SK-N-SH (cell line): ENCODE results near the gene MALAT1. TPM values are rescaled to one million over a fixed set of nuclear protein-coding genes. Genes with fewer than 3 reads are reported as not detected.
A peak's percentile ranks its signal among the peaks of the same experiment; 100 is the strongest.

Experiments used
- CTCF ChIA-PET: fragments of 300-600, 350-600 bp; formaldehyde crosslinking; extraction: SDS; loops from one replicate; lab custom pipeline; 2021; lab: Yijun Ruan, JAX
- POLR2A ChIA-PET: fragments of 350-600 bp; sonication (Branson Sonifier 250); formaldehyde crosslinking; extraction: SDS; loops from one replicate; lab custom pipeline; 2020; ENCODE audit warnings: antibody characterized with exemption, inconsistent platforms; lab: Yijun Ruan, JAX
- DNase-seq: peaks from one replicate; pipeline ENCODE4 v3.0.0; 2012
- H2AFZ ChIP-seq: fragments of 200-600 bp; sonication (generic); 2 replicates; pipeline ENCODE4 v1.8.1; 2016; ENCODE audit warnings: antibody characterized with exemption, mild to moderate bottlenecking, low read depth
- H3F3A ChIP-seq: fragments of 200-600 bp; sonication (generic); replicated peaks from 2 replicates; pipeline ENCODE3; 2016; ENCODE audit warnings: antibody characterized with exemption, mild to moderate bottlenecking; ENCODE audit not compliant: insufficient read depth
- H3K27ac ChIP-seq, 2 experiments: fragments of 200-500 bp in 1 of 2; fragments of 200-600 bp in 1 of 2; sonication (Bioruptor generic) in 1 of 2; sonication (generic), shearing (Covaris generic) in 1 of 2; 2 replicates each; pipeline versions ENCODE4 v1.5.1 to v1.6.1; 2014 to 2016; ENCODE audit warnings: low read depth in 2 of 2, inconsistent platforms in 1 of 2, low read length in 1 of 2, mild to moderate bottlenecking in 1 of 2, mixed read lengths in 1 of 2
- H3K27me3 ChIP-seq: fragments of 200-600 bp; sonication (generic), shearing (Covaris generic); 2 replicates; pipeline ENCODE4 v1.6.1; 2016; ENCODE audit warnings: mixed run types; ENCODE audit not compliant: insufficient read depth
- H3K36me3 ChIP-seq, 2 experiments: fragments of 200-500 bp in 1 of 2; fragments of 200-600 bp in 1 of 2; sonication (Bioruptor generic) in 1 of 2; sonication (generic) in 1 of 2; replicated peaks in 1 of 2; 2 replicates each; pipeline versions ENCODE3 to v1.5.1; 2014 to 2016; ENCODE audit warnings: low read length in 1 of 2, mild to moderate bottlenecking in 1 of 2; ENCODE audit not compliant: insufficient read depth in 2 of 2, control insufficient read depth in 1 of 2
- H3K4me1 ChIP-seq, 2 experiments: fragments of 200-500 bp in 1 of 2; fragments of 200-600 bp in 1 of 2; sonication (Bioruptor generic) in 1 of 2; sonication (generic), shearing (Covaris generic) in 1 of 2; 2 replicates each; pipeline versions ENCODE4 v1.5.1 to v1.6.1; 2014 to 2016; ENCODE audit warnings: low read depth in 1 of 2, low read length in 1 of 2, mixed run types in 1 of 2; ENCODE audit not compliant: insufficient read depth in 2 of 2, control insufficient read depth in 1 of 2
- H3K4me2 ChIP-seq: fragments of 200-600 bp; sonication (generic), shearing (Covaris generic); 2 replicates; pipeline ENCODE4 v1.6.1; 2017; ENCODE audit warnings: mixed run types
- H3K4me3 ChIP-seq, 2 experiments: fragments of 200-500 bp in 1 of 2; fragments of 200-600 bp in 1 of 2; sonication (Bioruptor generic) in 1 of 2; sonication (generic), shearing (Covaris generic) in 1 of 2; 2 replicates each; pipeline versions ENCODE4 v1.5.1 to v1.8.1; 2014 to 2016; ENCODE audit warnings: low read depth in 2 of 2, inconsistent platforms in 1 of 2, low read length in 1 of 2, mild to moderate bottlenecking in 1 of 2, mixed read lengths in 1 of 2, moderate library complexity in 1 of 2
- H3K79me2 ChIP-seq: fragments of 200-600 bp; sonication (generic); 2 replicates; pipeline ENCODE4 v1.8.1; 2017; ENCODE audit warnings: mild to moderate bottlenecking; ENCODE audit not compliant: insufficient read depth
- H3K9ac ChIP-seq: fragments of 200-600 bp; sonication (generic); 2 replicates; pipeline ENCODE4 v1.6.1; 2017; ENCODE audit warnings: mixed run types
- H3K9me2 ChIP-seq: fragments of 200-600 bp; sonication (generic); 2 replicates; pipeline ENCODE4 v1.6.1; 2017; ENCODE audit warnings: mixed run types
- H3K9me3 ChIP-seq: fragments of 200-600 bp; sonication (generic); 2 replicates; pipeline ENCODE4 v1.6.1; 2017; ENCODE audit warnings: mixed run types, mild to moderate bottlenecking, moderate library complexity
- H4K20me1 ChIP-seq: fragments of 200-600 bp; sonication (generic); 2 replicates; pipeline ENCODE4 v1.6.1; 2017; ENCODE audit warnings: mild to moderate bottlenecking, mixed run types; ENCODE audit not compliant: insufficient read depth
- CHD2 ChIP-seq: fragments of 150-350 bp; IDR thresholded peaks from 2 replicates; pipeline ENCODE4 v1.6.1; 2018; ENCODE audit warnings: low read length; ENCODE audit not compliant: partially characterized antibody
- ELF1 ChIP-seq: IDR thresholded peaks from 2 replicates; pipeline ENCODE4 v1.4.0; 2012
- FOSL2 ChIP-seq: IDR thresholded peaks from 2 replicates; pipeline ENCODE4 v1.4.0; 2012; ENCODE audit warnings: low read depth, mild to moderate bottlenecking, moderate library complexity, borderline replicate concordance
- FOXJ3 ChIP-seq: sonication (generic); formaldehyde crosslinking; IDR thresholded peaks from 2 replicates; pipeline ENCODE4 v1.5.1; 2020; ENCODE audit warnings: mild to moderate bottlenecking, missing genetic modification reagents
- GATA2 ChIP-seq: sonication (generic); formaldehyde crosslinking; IDR thresholded peaks from 2 replicates; pipeline ENCODE4 v1.5.0; 2020; ENCODE audit warnings: mild to moderate bottlenecking, missing genetic modification reagents
- MXI1 ChIP-seq: IDR thresholded peaks from 2 replicates; pipeline ENCODE4 v1.6.1; 2012; ENCODE audit warnings: mild to moderate bottlenecking, low read depth, low read length, improper control_type of control experiment
- NFIC ChIP-seq: IDR thresholded peaks from 2 replicates; pipeline ENCODE4 v1.4.0; 2012; ENCODE audit warnings: borderline replicate concordance
- NRF1 ChIP-seq: IDR thresholded peaks from 2 replicates; pipeline ENCODE4 v1.6.1; 2012; ENCODE audit warnings: low read depth, mild to moderate bottlenecking, low read length
- PBX3 ChIP-seq: IDR thresholded peaks from 2 replicates; pipeline ENCODE4; 2012
- POLR2AphosphoS5 ChIP-seq: IDR thresholded peaks from 2 replicates; pipeline ENCODE4 v1.6.1; 2012; ENCODE audit warnings: low read depth, low read length
- RAD21 ChIP-seq: IDR thresholded peaks from 2 replicates; pipeline ENCODE4 v1.6.1; 2012; ENCODE audit warnings: mild to moderate bottlenecking, low read length
- RCOR1 ChIP-seq: fragments of 150-350 bp; IDR thresholded peaks from 2 replicates; pipeline ENCODE4 v1.6.1; 2017; ENCODE audit warnings: antibody characterized with exemption, low read length
- RFX5 ChIP-seq: IDR thresholded peaks from 2 replicates; pipeline ENCODE4 v1.6.1; 2012; ENCODE audit warnings: mild to moderate bottlenecking, improper control_type of control experiment, low read length
- TAF1 ChIP-seq: IDR thresholded peaks from 2 replicates; pipeline ENCODE4 v1.6.1; 2012; ENCODE audit warnings: low read depth, mild to moderate bottlenecking, low read length, moderate library complexity, borderline replicate concordance
- TCF12 ChIP-seq: IDR thresholded peaks from 2 replicates; pipeline ENCODE4 v1.4.0; 2012
- YY1 ChIP-seq: IDR thresholded peaks from 2 replicates; pipeline ENCODE4 v1.4.0; 2012; ENCODE audit warnings: low read depth, mild to moderate bottlenecking
- whole genome bisulfite sequencing: methylation state at CpG from one replicate; pipeline ENCODE4 v1.1.6; 2017; ENCODE audit warnings: low lambda C conversion rate; 5-methylcytosine and 5-hydroxymethylcytosine counted together
- polyA plus RNA-seq, 3 experiments: library from polyadenylated mRNA; depleted of rRNA; stranded (reverse); fragments of >200 nt; gene quantifications; 2 replicates each; pipeline ENCODE4 v1.2.3, GENCODE V29; 2012
- TF ChIP-seq, protein P1 (sequence below): IDR thresholded peaks from 2 replicates; pipeline ENCODE4 v1.6.1; 2012; ENCODE audit warnings: mild to moderate bottlenecking, low read depth, low read length, moderate library complexity
- TF ChIP-seq, protein P2 (sequence below): IDR thresholded peaks from 2 replicates; pipeline ENCODE4 v1.4.0; 2012; ENCODE audit warnings: low read depth
- TF ChIP-seq, protein P3 (sequence below): fragments of 200-600 bp; sonication (generic); IDR thresholded peaks from 2 replicates; pipeline ENCODE4 v1.6.1; 2017; ENCODE audit warnings: antibody characterized with exemption, mild to moderate bottlenecking, moderate library complexity
- TF ChIP-seq, protein P4 (sequence below): IDR thresholded peaks from 2 replicates; pipeline ENCODE4 v1.4.0; 2012; ENCODE audit warnings: low read depth, borderline replicate concordance

MALAT1 gene
- polyA plus RNA-seq, 1 of the 3 experiments (the other 2 are of a cell fraction), result 285 TPM

DNA sequence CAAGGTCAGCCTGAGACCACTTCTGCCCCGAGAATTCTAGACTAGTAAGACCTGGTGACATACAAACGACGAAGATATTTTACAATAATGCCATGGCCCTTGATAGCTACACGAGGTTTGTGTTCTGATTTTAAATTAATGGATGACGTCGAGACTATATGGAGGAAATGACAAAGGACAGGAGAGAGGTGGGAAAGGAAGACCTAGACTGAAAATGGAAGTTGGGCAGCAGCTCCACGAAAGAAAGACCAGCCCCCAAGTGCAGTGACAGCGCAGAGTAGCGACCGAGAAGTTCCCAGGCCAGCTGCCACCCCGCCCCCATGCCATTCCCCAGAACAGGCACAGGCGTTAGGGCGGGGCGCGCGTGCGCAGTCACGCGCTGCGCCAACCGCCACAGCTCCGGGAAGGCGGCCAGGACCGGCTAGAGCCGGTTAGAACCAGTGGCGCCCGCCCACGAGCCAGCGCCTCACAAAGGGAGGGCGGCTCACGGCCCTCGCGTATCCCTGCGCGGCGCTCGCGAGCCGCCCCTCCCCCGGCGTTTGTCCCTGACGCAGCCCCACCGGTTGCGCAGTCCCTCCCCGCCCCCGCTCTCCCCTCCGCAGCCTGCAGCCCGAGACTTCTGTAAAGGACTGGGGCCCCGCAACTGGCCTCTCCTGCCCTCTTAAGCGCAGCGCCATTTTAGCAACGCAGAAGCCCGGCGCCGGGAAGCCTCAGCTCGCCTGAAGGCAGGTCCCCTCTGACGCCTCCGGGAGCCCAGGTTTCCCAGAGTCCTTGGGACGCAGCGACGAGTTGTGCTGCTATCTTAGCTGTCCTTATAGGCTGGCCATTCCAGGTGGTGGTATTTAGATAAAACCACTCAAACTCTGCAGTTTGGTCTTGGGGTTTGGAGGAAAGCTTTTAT, 1.5 kb upstream of the MALAT1 start (continued):
- TF ChIP-seq TCF12 (peak; percentile 78), POLR2AphosphoS5 (peak; percentile 75), CHD2 (peak; percentile 98), RAD21 (peak; percentile 22), FOXJ3 (peak; percentile 66; the same call in 1 of the 2 replicates), YY1 (peak; percentile 88), ELF1 (no peak), NRF1 (peak; percentile 74)
- TF ChIP-seq, protein P1, sequence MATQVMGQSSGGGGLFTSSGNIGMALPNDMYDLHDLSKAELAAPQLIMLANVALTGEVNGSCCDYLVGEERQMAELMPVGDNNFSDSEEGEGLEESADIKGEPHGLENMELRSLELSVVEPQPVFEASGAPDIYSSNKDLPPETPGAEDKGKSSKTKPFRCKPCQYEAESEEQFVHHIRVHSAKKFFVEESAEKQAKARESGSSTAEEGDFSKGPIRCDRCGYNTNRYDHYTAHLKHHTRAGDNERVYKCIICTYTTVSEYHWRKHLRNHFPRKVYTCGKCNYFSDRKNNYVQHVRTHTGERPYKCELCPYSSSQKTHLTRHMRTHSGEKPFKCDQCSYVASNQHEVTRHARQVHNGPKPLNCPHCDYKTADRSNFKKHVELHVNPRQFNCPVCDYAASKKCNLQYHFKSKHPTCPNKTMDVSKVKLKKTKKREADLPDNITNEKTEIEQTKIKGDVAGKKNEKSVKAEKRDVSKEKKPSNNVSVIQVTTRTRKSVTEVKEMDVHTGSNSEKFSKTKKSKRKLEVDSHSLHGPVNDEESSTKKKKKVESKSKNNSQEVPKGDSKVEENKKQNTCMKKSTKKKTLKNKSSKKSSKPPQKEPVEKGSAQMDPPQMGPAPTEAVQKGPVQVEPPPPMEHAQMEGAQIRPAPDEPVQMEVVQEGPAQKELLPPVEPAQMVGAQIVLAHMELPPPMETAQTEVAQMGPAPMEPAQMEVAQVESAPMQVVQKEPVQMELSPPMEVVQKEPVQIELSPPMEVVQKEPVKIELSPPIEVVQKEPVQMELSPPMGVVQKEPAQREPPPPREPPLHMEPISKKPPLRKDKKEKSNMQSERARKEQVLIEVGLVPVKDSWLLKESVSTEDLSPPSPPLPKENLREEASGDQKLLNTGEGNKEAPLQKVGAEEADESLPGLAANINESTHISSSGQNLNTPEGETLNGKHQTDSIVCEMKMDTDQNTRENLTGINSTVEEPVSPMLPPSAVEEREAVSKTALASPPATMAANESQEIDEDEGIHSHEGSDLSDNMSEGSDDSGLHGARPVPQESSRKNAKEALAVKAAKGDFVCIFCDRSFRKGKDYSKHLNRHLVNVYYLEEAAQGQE, result peak; percentile 81
- TF ChIP-seq, protein P2, sequence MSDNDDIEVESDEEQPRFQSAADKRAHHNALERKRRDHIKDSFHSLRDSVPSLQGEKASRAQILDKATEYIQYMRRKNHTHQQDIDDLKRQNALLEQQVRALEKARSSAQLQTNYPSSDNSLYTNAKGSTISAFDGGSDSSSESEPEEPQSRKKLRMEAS, result peak; percentile 79; the same call in 1 of the 2 replicates

DNA sequence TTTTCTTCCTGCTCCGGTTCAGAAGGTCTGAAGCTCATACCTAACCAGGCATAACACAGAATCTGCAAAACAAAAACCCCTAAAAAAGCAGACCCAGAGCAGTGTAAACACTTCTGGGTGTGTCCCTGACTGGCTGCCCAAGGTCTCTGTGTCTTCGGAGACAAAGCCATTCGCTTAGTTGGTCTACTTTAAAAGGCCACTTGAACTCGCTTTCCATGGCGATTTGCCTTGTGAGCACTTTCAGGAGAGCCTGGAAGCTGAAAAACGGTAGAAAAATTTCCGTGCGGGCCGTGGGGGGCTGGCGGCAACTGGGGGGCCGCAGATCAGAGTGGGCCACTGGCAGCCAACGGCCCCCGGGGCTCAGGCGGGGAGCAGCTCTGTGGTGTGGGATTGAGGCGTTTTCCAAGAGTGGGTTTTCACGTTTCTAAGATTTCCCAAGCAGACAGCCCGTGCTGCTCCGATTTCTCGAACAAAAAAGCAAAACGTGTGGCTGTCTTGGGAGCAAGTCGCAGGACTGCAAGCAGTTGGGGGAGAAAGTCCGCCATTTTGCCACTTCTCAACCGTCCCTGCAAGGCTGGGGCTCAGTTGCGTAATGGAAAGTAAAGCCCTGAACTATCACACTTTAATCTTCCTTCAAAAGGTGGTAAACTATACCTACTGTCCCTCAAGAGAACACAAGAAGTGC, 661 bp upstream of the MALAT1 start:
- Histone ChIP-seq H3K79me2 (peaks cover 92% of the 10 kb centered on the region), H3K27ac (peak overlapping the region; percentile 99 to 100), H3K27me3 (no peaks in the 10 kb centered on the region), H3K4me1 (peaks cover 24 to 28% of the 10 kb centered on the region in 2 experiments), H3K36me3 (peaks cover 31 to 41% of the 10 kb centered on the region in 2 experiments), H3K4me2 (peak overlapping the region; percentile 96), H3F3A (peaks cover 78% of the 10 kb centered on the region), H2AFZ (no peak overlapping the region), H3K4me3 (peak overlapping the region; percentile 84 to 87), H3K9me2 (no peaks in the 10 kb centered on the region), H3K9me3 (no peaks in the 10 kb centered on the region), H3K9ac (peak overlapping the region; percentile 100), H4K20me1 (peaks cover 42% of the 10 kb centered on the region)
- CTCF ChIA-PET, result interaction anchor here (0.7 to 5.9 kb wide), 16 partner anchors 10 to 183 kb away, joined by 3 to 78 read pairs (median 4); partner anchors contain the start of genes FRMD8 and NEAT1
- no peak for DNase-seq
- POLR2A ChIA-PET, result interaction anchor here (0.9 to 26.8 kb wide), 20 partner anchors 9 to 374 kb away, joined by 3 to 1027 read pairs (median 6); partner anchors contain the start of genes DPF2, FAM89B, NEAT1 and PCNX3
- WGBS, result 2% methylated on average over 24 of the region's 24 CpGs
- no peak for TF ChIP-seq RFX5
- no peak for TF ChIP-seq GATA2 (CRISPR knock-in tag)
- TF ChIP-seq NFIC, result no peak
- no peak for TF ChIP-seq FOSL2
- TF ChIP-seq RCOR1, result no peak
- TF ChIP-seq, protein P3, sequence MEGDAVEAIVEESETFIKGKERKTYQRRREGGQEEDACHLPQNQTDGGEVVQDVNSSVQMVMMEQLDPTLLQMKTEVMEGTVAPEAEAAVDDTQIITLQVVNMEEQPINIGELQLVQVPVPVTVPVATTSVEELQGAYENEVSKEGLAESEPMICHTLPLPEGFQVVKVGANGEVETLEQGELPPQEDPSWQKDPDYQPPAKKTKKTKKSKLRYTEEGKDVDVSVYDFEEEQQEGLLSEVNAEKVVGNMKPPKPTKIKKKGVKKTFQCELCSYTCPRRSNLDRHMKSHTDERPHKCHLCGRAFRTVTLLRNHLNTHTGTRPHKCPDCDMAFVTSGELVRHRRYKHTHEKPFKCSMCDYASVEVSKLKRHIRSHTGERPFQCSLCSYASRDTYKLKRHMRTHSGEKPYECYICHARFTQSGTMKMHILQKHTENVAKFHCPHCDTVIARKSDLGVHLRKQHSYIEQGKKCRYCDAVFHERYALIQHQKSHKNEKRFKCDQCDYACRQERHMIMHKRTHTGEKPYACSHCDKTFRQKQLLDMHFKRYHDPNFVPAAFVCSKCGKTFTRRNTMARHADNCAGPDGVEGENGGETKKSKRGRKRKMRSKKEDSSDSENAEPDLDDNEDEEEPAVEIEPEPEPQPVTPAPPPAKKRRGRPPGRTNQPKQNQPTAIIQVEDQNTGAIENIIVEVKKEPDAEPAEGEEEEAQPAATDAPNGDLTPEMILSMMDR, result no peak
- no peak for TF ChIP-seq TAF1
- no peak for TF ChIP-seq MXI1
- TF ChIP-seq PBX3, result no peak
- TF ChIP-seq ELF1, result no peak
- TF ChIP-seq, protein P4, sequence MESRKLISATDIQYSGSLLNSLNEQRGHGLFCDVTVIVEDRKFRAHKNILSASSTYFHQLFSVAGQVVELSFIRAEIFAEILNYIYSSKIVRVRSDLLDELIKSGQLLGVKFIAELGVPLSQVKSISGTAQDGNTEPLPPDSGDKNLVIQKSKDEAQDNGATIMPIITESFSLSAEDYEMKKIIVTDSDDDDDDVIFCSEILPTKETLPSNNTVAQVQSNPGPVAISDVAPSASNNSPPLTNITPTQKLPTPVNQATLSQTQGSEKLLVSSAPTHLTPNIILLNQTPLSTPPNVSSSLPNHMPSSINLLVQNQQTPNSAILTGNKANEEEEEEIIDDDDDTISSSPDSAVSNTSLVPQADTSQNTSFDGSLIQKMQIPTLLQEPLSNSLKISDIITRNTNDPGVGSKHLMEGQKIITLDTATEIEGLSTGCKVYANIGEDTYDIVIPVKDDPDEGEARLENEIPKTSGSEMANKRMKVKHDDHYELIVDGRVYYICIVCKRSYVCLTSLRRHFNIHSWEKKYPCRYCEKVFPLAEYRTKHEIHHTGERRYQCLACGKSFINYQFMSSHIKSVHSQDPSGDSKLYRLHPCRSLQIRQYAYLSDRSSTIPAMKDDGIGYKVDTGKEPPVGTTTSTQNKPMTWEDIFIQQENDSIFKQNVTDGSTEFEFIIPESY, result no peak
